Transverse colon (tissue), 4 donors: ENCODE results near the gene MIDN. TPM values are rescaled to one million over a fixed set of nuclear protein-coding genes. Genes with fewer than 3 reads are reported as not detected.
A peak's percentile ranks its signal among the peaks of the same experiment; 100 is the strongest.

ENCODE experiments used
- DNase-seq: peaks from one replicate; pipeline ENCODE4 v3.0.0-alpha.2; 2019
- H3K27ac ChIP-seq, 4 donors: fragments of 200-600 bp; sonication (generic); 2 replicates each; pipeline ENCODE4 v1.5.1; 2016 to 2018; ENCODE audit warnings: inconsistent platforms in 4 of 4
- H3K27me3 ChIP-seq: fragments of 200-600 bp; sonication (generic); 2 replicates; pipeline ENCODE4 v1.5.1; 2017; ENCODE audit warnings: inconsistent platforms
- H3K36me3 ChIP-seq, 4 donors: fragments of 200-600 bp; sonication (generic); 2 replicates each; pipeline ENCODE4 v1.5.1; 2017 to 2019; ENCODE audit warnings: inconsistent platforms in 4 of 4
- H3K4me1 ChIP-seq, 4 donors: fragments of 200-600 bp; sonication (generic); 2 replicates each; pipeline ENCODE4 v1.5.1; 2017 to 2020; ENCODE audit warnings: inconsistent platforms in 4 of 4
- H3K4me3 ChIP-seq, 4 donors: fragments of 200-600 bp; sonication (generic); 1 replicate in 1 of 4; 2 replicates in 3 of 4; pipeline versions ENCODE4 v1.5.1 to v1.6.1; 2017 to 2019; ENCODE audit warnings: inconsistent platforms in 4 of 4
- H3K9me3 ChIP-seq, 2 donors: fragments of 200-600 bp; sonication (generic); 2 replicates each; pipeline ENCODE4 v1.5.1; 2017 to 2019; ENCODE audit warnings: inconsistent platforms in 2 of 2
- EP300 ChIP-seq: sonication (generic); formaldehyde crosslinking; IDR thresholded peaks from one replicate; pipeline ENCODE4 v1.6.1; 2017; ENCODE audit warnings: antibody characterized with exemption, low read depth
- POLR2A ChIP-seq: fragments of 450-650 bp; IDR thresholded peaks from one replicate; pipeline ENCODE4 v1.6.1; 2016; ENCODE audit warnings: antibody characterized with exemption, mild to moderate bottlenecking, moderate library complexity
- POLR2AphosphoS5 ChIP-seq, 3 donors: sonication (generic); formaldehyde crosslinking; IDR thresholded peaks; one replicate each; pipeline ENCODE4 v1.6.1; 2016; ENCODE audit warnings: antibody characterized with exemption in 3 of 3
- WGBS, 2 donors: methylation state at CpG; one replicate each; pipeline ENCODE4 v1.1.5; 2018; ENCODE audit warnings: low coverage in 1 of 2; 5-methylcytosine and 5-hydroxymethylcytosine counted together
- in situ Hi-C, 4 donors: fragments of 200-750 bp; cut with MboI; loops; one replicate each; pipeline versions ENCODE4 v1.15.0 to v1.15.1; 2017; ENCODE audit warnings: low sequenced_read_pairs in 3 of 4, low pct_ligation_motif_present in 1 of 4, low pct_unique_long_range_greater_than_20kb in 1 of 4
- intact Hi-C: fragments of 100-400 bp; cut with DNase I; formaldehyde crosslinking; loops from one replicate; pipeline ENCODE4 v1.15.1; 2023; ENCODE audit warnings: low total_unique reads
- total RNA-seq, 4 donors: library from RNA; depleted of rRNA; stranded (reverse); fragments of >200 nt; gene quantifications; one replicate each; pipeline ENCODE4 v1.1.0, GENCODE V29; 2016
- TF ChIP-seq, protein P1 (sequence below), 5 experiments: fragments of 200-600 bp in 3 of 5; fragments of 450-650 bp in 2 of 5; sonication (generic) in 3 of 5; IDR thresholded peaks; 1 replicate in 2 of 5; 2 replicates in 3 of 5; pipeline ENCODE4 v1.5.1; 2016 to 2017; ENCODE audit warnings: antibody characterized with exemption in 5 of 5, inconsistent platforms in 3 of 5, mild to moderate bottlenecking in 2 of 5, moderate library complexity in 1 of 5

MIDN gene
- total RNA-seq, 4 donors from 2014 or later = 89.4 to 379 (median 116) TPM

DNA sequence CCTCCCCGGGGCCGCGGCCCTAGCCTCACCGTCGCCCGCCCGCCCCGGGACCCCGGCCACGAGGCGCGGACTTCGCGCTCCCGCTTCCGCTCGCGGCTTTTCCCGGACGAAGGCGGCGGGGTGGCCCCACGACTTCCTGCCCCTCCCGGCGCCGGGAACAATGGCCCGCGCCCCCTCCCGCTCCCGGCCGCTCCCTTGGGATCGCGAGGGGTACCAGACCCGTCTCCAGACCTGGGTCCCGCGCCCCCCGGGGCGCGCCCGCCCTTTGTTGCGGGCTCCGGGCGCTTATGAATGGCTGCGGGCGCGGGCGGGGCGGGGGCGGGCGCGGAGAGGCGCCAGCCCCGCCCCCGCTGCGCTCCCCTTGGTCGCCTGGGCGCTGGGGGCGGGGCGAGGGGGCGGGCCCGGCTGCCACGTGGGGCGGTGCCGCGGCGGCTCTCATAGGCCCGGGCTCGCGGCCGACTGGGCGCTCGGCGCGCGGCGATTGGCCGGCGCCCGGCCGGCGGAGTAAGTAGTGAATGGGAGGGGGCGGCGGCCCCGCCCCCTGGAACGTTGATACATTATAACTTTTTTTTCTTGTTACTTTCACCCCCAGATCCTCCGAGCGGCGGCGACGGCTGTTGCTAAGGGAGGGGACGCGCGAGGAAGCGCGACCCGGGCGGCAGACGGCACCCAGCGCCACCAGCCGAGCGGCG is 1.1 kb downstream of the MIDN start:
- 0% methylated on average over 42 of the region's 102 CpGs; no CpG with 5 or more reads in 1 of the 2 donors for WGBS, 2 donors
- no peaks in the 10 kb centered on the region for H3K27me3 ChIP-seq
- peaks cover 0 to 6% (median 1%) of the 10 kb centered on the region in 4 donors for H3K36me3 ChIP-seq
- intact Hi-C loops = loop anchor here (10.0 kb wide), 2 partner anchors 145 to 225 kb away; partner anchors contain the start of genes CNN2, GPX4, RNU6-2 and TMEM259
- no peaks in the 10 kb centered on the region for H3K9me3 ChIP-seq
- in situ Hi-C loops = no loop called here
- peak; percentile 96 for DNase-seq
- peak overlapping the region; percentile 80 to 94 (median 89) for H3K4me3 ChIP-seq
- H3K27ac ChIP-seq = peak overlapping the region; percentile 98 to 99 (median 98)
- H3K4me1 ChIP-seq = peaks cover 39 to 64% (median 61%) of the 10 kb centered on the region in 4 donors
- TF ChIP-seq POLR2AphosphoS5 (IDR thresholded peaks at IDR 0.05) = peak; percentile 93 to 98 (median 95)
- TF ChIP-seq EP300 = peak; percentile 42
- TF ChIP-seq, protein P1, sequence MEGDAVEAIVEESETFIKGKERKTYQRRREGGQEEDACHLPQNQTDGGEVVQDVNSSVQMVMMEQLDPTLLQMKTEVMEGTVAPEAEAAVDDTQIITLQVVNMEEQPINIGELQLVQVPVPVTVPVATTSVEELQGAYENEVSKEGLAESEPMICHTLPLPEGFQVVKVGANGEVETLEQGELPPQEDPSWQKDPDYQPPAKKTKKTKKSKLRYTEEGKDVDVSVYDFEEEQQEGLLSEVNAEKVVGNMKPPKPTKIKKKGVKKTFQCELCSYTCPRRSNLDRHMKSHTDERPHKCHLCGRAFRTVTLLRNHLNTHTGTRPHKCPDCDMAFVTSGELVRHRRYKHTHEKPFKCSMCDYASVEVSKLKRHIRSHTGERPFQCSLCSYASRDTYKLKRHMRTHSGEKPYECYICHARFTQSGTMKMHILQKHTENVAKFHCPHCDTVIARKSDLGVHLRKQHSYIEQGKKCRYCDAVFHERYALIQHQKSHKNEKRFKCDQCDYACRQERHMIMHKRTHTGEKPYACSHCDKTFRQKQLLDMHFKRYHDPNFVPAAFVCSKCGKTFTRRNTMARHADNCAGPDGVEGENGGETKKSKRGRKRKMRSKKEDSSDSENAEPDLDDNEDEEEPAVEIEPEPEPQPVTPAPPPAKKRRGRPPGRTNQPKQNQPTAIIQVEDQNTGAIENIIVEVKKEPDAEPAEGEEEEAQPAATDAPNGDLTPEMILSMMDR (IDR thresholded peaks at IDR 0.05) = no peak
- peak; percentile 93 for TF ChIP-seq POLR2A

DNA sequence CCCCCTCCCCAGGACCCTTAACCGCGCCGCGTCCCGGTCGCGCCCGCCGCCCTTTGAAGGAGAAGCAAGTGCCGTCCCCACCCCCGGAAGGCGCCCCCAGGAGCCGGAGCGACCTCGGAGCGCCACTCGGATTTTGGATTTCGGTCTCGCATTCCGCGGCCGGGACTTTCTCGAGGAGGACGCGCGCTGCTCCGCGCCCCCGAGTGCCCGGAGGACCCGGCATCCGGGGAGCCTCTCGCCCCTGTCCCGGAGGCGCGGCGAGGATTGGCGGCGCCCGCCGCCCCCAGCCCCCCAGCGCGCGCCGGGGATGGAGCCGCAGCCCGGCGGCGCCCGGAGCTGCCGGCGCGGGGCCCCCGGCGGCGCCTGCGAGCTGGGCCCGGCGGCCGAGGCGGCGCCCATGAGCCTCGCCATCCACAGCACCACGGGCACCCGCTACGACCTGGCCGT is 1.6 kb downstream of the MIDN start:
- no peaks in the 10 kb centered on the region for H3K9me3 ChIP-seq
- peak in 1 of 3 donors; percentile 2 for TF ChIP-seq POLR2AphosphoS5 (IDR thresholded peaks at IDR 0.05)
- TF ChIP-seq EP300 = no peak
- in situ Hi-C loops = no loop called here
- no peak for DNase-seq
- H3K27me3 ChIP-seq = no peaks in the 10 kb centered on the region
- intact Hi-C loops = loop anchor here (10.0 kb wide), 2 partner anchors 145 to 225 kb away; partner anchors contain the start of genes CNN2, GPX4, RNU6-2 and TMEM259
- H3K4me1 ChIP-seq = peaks cover 33 to 64% (median 61%) of the 10 kb centered on the region in 4 donors
- H3K27ac ChIP-seq = peak overlapping the region; percentile 98 to 99 (median 98)
- H3K4me3 ChIP-seq = peak overlapping the region; percentile 80 to 94 (median 89)
- peaks cover 0 to 12% (median 6%) of the 10 kb centered on the region in 4 donors for H3K36me3 ChIP-seq
- WGBS, 2 donors = 0% methylated on average over 35 of the region's 67 CpGs; no CpG with 5 or more reads in 1 of the 2 donors

DNA sequence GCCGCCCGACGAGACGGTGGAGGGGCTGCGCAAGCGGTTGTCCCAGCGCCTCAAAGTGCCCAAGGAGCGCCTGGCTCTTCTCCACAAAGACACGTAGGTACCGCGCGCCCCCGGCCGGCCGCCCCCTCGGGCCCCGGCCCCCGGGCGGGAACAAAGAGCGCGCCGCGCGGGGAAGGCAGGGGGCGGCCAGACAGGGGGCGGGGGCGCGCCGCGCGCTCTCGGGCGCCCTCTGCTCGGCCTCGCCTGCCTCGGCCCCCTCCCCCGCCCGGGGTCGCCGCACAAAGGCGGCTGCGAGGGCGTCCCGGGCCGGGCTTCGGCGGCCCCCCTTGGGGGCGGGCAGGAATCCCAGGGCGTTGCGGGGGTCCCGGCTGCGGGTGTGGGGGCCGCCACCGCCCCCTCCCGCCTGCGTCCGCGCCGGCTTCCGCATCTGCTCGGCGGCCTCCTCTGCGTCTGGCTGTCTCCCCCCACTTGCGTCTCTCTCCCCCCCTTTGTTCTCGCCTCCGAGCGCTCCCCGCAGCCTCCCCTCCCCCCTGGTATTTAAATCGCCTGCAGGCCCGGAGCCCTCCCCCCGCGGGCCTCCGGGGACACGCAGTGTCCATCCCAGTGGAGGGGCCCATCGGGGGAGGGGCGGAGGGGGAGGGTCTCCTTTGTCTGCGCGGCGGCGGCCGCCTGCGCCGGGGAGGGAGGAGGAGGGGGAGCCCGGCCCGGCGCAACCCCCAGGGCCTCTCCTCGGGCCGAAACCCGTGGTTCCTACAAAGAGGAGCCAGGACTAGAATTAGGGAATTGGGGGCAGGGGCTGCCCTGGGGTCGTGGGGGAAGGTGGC is 2.3 kb downstream of the MIDN start:
- WGBS, 2 donors = 0% methylated on average over 26 of the region's 90 CpGs; no CpG with 5 or more reads in 1 of the 2 donors
- in situ Hi-C loops = no loop called here
- DNase-seq = peak; percentile 76
- intact Hi-C loops = no loop called here
- Histone ChIP-seq H3K27ac (peak overlapping the region; percentile 98 to 99 (median 98)), H3K27me3 (no peaks in the 10 kb centered on the region), H3K36me3 (peaks cover 0 to 18% (median 11%) of the 10 kb centered on the region in 4 donors), H3K4me1 (peaks cover 31 to 64% (median 61%) of the 10 kb centered on the region in 4 donors), H3K9me3 (no peaks in the 10 kb centered on the region), H3K4me3 (peak overlapping the region; percentile 80 to 91 (median 88))
- TF ChIP-seq POLR2AphosphoS5 (IDR thresholded peaks at IDR 0.05) (peak in 1 of 3 donors; percentile 40), EP300 (no peak)

DNA sequence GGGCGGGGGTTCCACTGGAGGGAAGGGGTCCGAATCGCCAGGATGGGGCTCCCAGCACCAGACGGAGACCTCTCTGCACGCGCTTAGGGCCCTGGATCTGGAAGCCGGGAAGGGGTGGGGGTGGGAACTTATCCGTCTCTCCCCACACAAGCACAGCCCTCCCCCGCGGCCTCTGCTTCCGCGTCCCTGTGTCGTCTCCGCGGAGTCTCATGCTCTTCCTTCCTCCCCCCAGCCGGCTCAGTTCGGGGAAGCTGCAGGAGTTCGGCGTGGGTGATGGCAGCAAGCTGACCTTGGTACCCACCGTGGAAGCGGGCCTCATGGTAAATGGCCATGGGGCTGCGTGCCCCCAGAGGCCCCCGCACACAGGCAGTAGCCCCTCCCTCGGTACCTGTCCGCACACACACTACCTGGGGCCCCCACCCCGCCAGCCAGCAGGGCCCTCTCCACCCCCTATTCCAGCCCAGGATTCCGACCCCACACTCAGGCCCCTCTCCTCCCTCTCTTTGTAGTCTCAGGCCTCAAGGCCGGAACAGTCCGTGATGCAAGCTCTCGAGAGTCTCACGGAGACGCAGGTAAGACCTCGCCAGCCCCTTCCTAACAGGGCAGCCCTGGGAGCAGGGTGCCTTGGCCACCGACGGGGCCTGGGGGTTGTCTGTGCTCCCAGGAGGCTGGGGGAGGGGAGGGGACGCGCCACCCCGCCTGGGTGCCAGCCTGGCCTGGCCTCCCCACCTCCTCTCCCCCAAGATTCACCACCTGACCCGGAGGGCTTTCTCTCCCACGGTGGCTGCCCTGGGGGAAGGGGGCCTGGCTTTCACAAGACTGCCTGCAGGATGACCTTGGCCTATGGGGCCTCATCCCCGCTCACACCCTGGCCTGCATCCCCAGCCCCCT is 3.2 kb downstream of the MIDN start:
- H3K27ac ChIP-seq = peak overlapping the region; percentile 98 to 99 (median 98)
- intact Hi-C loops (no loop called here), in situ Hi-C loops (no loop called here)
- no peaks in the 10 kb centered on the region for H3K27me3 ChIP-seq
- WGBS, 2 donors = 1% methylated on average over 37 of the region's 41 CpGs; no CpG with 5 or more reads in 1 of the 2 donors
- H3K36me3 ChIP-seq = peaks cover 0 to 25% (median 14%) of the 10 kb centered on the region in 4 donors
- TF ChIP-seq POLR2A = peak; percentile 20
- TF ChIP-seq POLR2AphosphoS5 (IDR thresholded peaks at IDR 0.05) = peak in 2 of 3 donors; percentile 44 to 46
- TF ChIP-seq, protein P1 (IDR thresholded peaks at IDR 0.05) = no peak
- no peak for TF ChIP-seq EP300
- peak overlapping the region; percentile 80 to 91 (median 88) for H3K4me3 ChIP-seq
- no peaks in the 10 kb centered on the region for H3K9me3 ChIP-seq
- DNase-seq = peak; percentile 82
- peaks cover 26 to 63% (median 58%) of the 10 kb centered on the region in 4 donors for H3K4me1 ChIP-seq
